Activated CD4-positive, alpha-beta T cell treated with anti-CD3 and anti-CD28 coated beads, Interleukin-2, amount 10 ng/mL, durations not matched to agents 7 days and 5 days (primary cell): Measurements from ENCODE around the gene LONP2. TPM values are rescaled to one million over a fixed set of nuclear protein-coding genes. Genes with fewer than 3 reads are reported as not detected.

Source experiments
- CTCF ChIA-PET: fragments of 350-600 bp; sonication (Branson Sonifier 250); formaldehyde crosslinking; loops from one replicate; lab custom pipeline; 2021; ENCODE audit warnings: antibody characterized with exemption; lab: Charles Lee
- POLR2A ChIA-PET: fragments of 350-600 bp; sonication (Branson Sonifier 250); formaldehyde crosslinking; loops from one replicate; lab custom pipeline; 2021; ENCODE audit warnings: antibody characterized with exemption; lab: Charles Lee
- DNase-seq: peaks from one replicate; pipeline ENCODE4 v3.0.0-alpha.2; 2020
- H3K27ac Mint-ChIP-seq: one replicate; pipeline ENCODE4 v1.8.0; 2021; ENCODE audit warnings: mild to moderate bottlenecking, moderate library complexity, mixed read lengths
- H3K27me3 Mint-ChIP-seq: one replicate; pipeline ENCODE4 v1.8.0; 2021; ENCODE audit warnings: mixed read lengths
- H3K36me3 Mint-ChIP-seq: one replicate; pipeline ENCODE4 v1.8.0; 2021; ENCODE audit warnings: low read depth, mixed read lengths
- H3K4me1 Mint-ChIP-seq: one replicate; pipeline ENCODE4 v1.8.0; 2021; ENCODE audit warnings: mixed read lengths
- H3K4me3 Mint-ChIP-seq: one replicate; pipeline ENCODE4 v1.8.0; 2021; ENCODE audit warnings: mild to moderate bottlenecking, moderate library complexity, mixed read lengths
- H3K9me3 Mint-ChIP-seq: one replicate; pipeline ENCODE4 v1.8.0; 2021; ENCODE audit warnings: mixed read lengths
- total RNA-seq, 2 experiments: library from RNA; stranded (reverse); gene quantifications; one replicate each; pipeline ENCODE4 v1.2.3, GENCODE V29; 2021

LONP2 gene
- total RNA-seq, 2 experiments from 2014 or later, result 62.8 to 68.2 TPM

- H3K36me3 Mint-ChIP-seq, result peaks cover 41% of the 10 kb centered on the region
- peaks cover 9% of the 10 kb centered on the region for H3K4me1 Mint-ChIP-seq
- ChIA-PET CTCF (interaction anchor here (0.9 to 3.4 kb wide), 6 partner anchors 10 to 275 kb away, joined by 3 to 26 read pairs (median 6); no protein-coding TSS in a partner anchor), POLR2A (interaction anchor here (0.8 kb wide), 1 partner anchor 275 kb away, joined by 6 read pairs; no protein-coding TSS in a partner anchor)
- no peak overlapping the region for H3K27ac Mint-ChIP-seq
- H3K9me3 Mint-ChIP-seq, result no peaks in the 10 kb centered on the region
- DNase-seq, result no peak
- H3K27me3 Mint-ChIP-seq, result no peaks in the 10 kb centered on the region
- H3K4me3 Mint-ChIP-seq, result no peak overlapping the region
Observed at GRCh38 chr16:48354877-48355855, 111.1 kb downstream of the LONP2 start.

- POLR2A ChIA-PET, result no interaction called here
- CTCF ChIA-PET, result interaction anchor here (0.8 to 3.4 kb wide), 5 partner anchors 9 to 273 kb away, joined by 3 to 26 read pairs (median 5); no protein-coding TSS in a partner anchor
- no peak for DNase-seq
Observed at GRCh38 chr16:48356633-48357376, 112.7 kb downstream of the LONP2 start.

GRCh38 chr16:48358419-48358818, 114.3 kb downstream of the LONP2 start:
- Mint-ChIP-seq H3K36me3 (peaks cover 35% of the 10 kb centered on the region), H3K4me1 (peaks cover 14% of the 10 kb centered on the region), H3K9me3 (no peaks in the 10 kb centered on the region), H3K27me3 (no peaks in the 10 kb centered on the region), H3K27ac (no peak overlapping the region), H3K4me3 (no peak overlapping the region)
- no peak for DNase-seq
- POLR2A ChIA-PET, result no interaction called here
- CTCF ChIA-PET, result no interaction called here

More at GRCh38 chr16:48356633-48357376, 112.7 kb downstream of the LONP2 start:
- no peak overlapping the region for H3K27ac Mint-ChIP-seq
- no peaks in the 10 kb centered on the region for H3K9me3 Mint-ChIP-seq
- H3K27me3 Mint-ChIP-seq, result no peaks in the 10 kb centered on the region
- peaks cover 9% of the 10 kb centered on the region for H3K4me1 Mint-ChIP-seq
- peaks cover 35% of the 10 kb centered on the region for H3K36me3 Mint-ChIP-seq
- H3K4me3 Mint-ChIP-seq, result no peak overlapping the region

GRCh38 chr16:48359983-48360382, 115.9 kb downstream of the LONP2 start:
- H3K9me3 Mint-ChIP-seq, result no peaks in the 10 kb centered on the region
- ChIA-PET POLR2A (no interaction called here), CTCF (interaction anchor here (1.0 kb wide), 1 partner anchor 264 kb away, joined by 3 read pairs; no protein-coding TSS in a partner anchor)
- H3K36me3 Mint-ChIP-seq, result peaks cover 26% of the 10 kb centered on the region
- no peaks in the 10 kb centered on the region for H3K27me3 Mint-ChIP-seq
- DNase-seq, result no peak
- H3K4me3 Mint-ChIP-seq, result no peak overlapping the region
- no peak overlapping the region for H3K27ac Mint-ChIP-seq
- peaks cover 16% of the 10 kb centered on the region for H3K4me1 Mint-ChIP-seq

GRCh38 chr16:48361012-48361411, 116.9 kb downstream of the LONP2 start:
- ChIA-PET CTCF (no interaction called here), POLR2A (no interaction called here)
- H3K27me3 Mint-ChIP-seq, result no peaks in the 10 kb centered on the region
- no peak overlapping the region for H3K4me3 Mint-ChIP-seq
- H3K27ac Mint-ChIP-seq, result no peak overlapping the region
- H3K9me3 Mint-ChIP-seq, result no peaks in the 10 kb centered on the region
- no peak for DNase-seq
- H3K36me3 Mint-ChIP-seq, result peaks cover 22% of the 10 kb centered on the region
- H3K4me1 Mint-ChIP-seq, result peaks cover 22% of the 10 kb centered on the region

- H3K27me3 Mint-ChIP-seq, result no peaks in the 10 kb centered on the region
- H3K36me3 Mint-ChIP-seq, result peaks cover 20% of the 10 kb centered on the region
- H3K4me3 Mint-ChIP-seq, result no peak overlapping the region
- POLR2A ChIA-PET, result no interaction called here
- no peak for DNase-seq
- H3K9me3 Mint-ChIP-seq, result no peaks in the 10 kb centered on the region
- CTCF ChIA-PET, result no interaction called here
- H3K27ac Mint-ChIP-seq, result no peak overlapping the region
- H3K4me1 Mint-ChIP-seq, result peaks cover 27% of the 10 kb centered on the region
Observed at GRCh38 chr16:48361540-48362144, 117.5 kb downstream of the LONP2 start.

GRCh38 chr16:48365025-48365600, 121.0 kb downstream of the LONP2 start:
- Mint-ChIP-seq H3K9me3 (no peaks in the 10 kb centered on the region), H3K27ac (peak overlapping the region; percentile 84), H3K36me3 (peaks cover 8% of the 10 kb centered on the region), H3K4me3 (peak overlapping the region; percentile 91), H3K27me3 (no peaks in the 10 kb centered on the region), H3K4me1 (peaks cover 54% of the 10 kb centered on the region)
- POLR2A ChIA-PET, result no interaction called here
- DNase-seq, result no peak
- CTCF ChIA-PET, result interaction anchor here (0.6 to 2.2 kb wide), 7 partner anchors 9 to 265 kb away, joined by 3 to 15 read pairs (median 5); no protein-coding TSS in a partner anchor

- H3K4me1 Mint-ChIP-seq, result peaks cover 55% of the 10 kb centered on the region
- H3K4me3 Mint-ChIP-seq, result peak overlapping the region; percentile 91
- CTCF ChIA-PET, result interaction anchor here (0.6 to 2.2 kb wide), 8 partner anchors 9 to 264 kb away, joined by 4 to 15 read pairs (median 6); no protein-coding TSS in a partner anchor
- H3K27me3 Mint-ChIP-seq, result no peaks in the 10 kb centered on the region
- H3K9me3 Mint-ChIP-seq, result no peaks in the 10 kb centered on the region
- POLR2A ChIA-PET, result interaction anchor here (0.6 to 1.1 kb wide), 3 partner anchors 14 to 258 kb away, joined by 3 to 4 read pairs (median 3); no protein-coding TSS in a partner anchor
- peaks cover 8% of the 10 kb centered on the region for H3K36me3 Mint-ChIP-seq
- peak overlapping the region; percentile 99 for H3K27ac Mint-ChIP-seq
- peak; percentile 84 for DNase-seq
Observed at GRCh38 chr16:48365601-48366164, 121.6 kb downstream of the LONP2 start.

- DNase-seq, result peak; percentile 77
- peak overlapping the region; percentile 91 for H3K4me3 Mint-ChIP-seq
- peak overlapping the region; percentile 99 for H3K27ac Mint-ChIP-seq
- CTCF ChIA-PET, result interaction anchor here (1.2 to 2.2 kb wide), 7 partner anchors 10 to 264 kb away, joined by 4 to 15 read pairs (median 6); no protein-coding TSS in a partner anchor
- H3K9me3 Mint-ChIP-seq, result no peaks in the 10 kb centered on the region
- no peaks in the 10 kb centered on the region for H3K27me3 Mint-ChIP-seq
- peaks cover 57% of the 10 kb centered on the region for H3K4me1 Mint-ChIP-seq
- peaks cover 8% of the 10 kb centered on the region for H3K36me3 Mint-ChIP-seq
- POLR2A ChIA-PET, result interaction anchor here (0.6 to 1.1 kb wide), 4 partner anchors 13 to 257 kb away, joined by 3 to 4 read pairs (median 3); no protein-coding TSS in a partner anchor
Observed at GRCh38 chr16:48366165-48367093, 122.3 kb downstream of the LONP2 start.

GRCh38 chr16:48367441-48368049, 123.4 kb downstream of the LONP2 start:
- Mint-ChIP-seq H3K4me3 (no peak overlapping the region), H3K27ac (peak overlapping the region; percentile 99), H3K36me3 (peaks cover 2% of the 10 kb centered on the region), H3K9me3 (no peaks in the 10 kb centered on the region), H3K4me1 (peaks cover 60% of the 10 kb centered on the region), H3K27me3 (no peaks in the 10 kb centered on the region)
- POLR2A ChIA-PET, result no interaction called here
- no peak for DNase-seq
- CTCF ChIA-PET, result interaction anchor here (0.9 to 2.2 kb wide), 2 partner anchors 250 to 256 kb away, joined by 3 to 15 read pairs; no protein-coding TSS in a partner anchor
